NK-92 treated with Interleukin-12 subunit alpha and Interleukin-12 subunit beta, amount 100 ng/mL, for 24 hours (cell line): ENCODE results near the gene THPO.

ENCODE experiments used
- DNase-seq: peaks from one replicate; lab custom pipeline; 2025; lab: John Stamatoyannopoulos, UW

Gene THPO

DNA sequence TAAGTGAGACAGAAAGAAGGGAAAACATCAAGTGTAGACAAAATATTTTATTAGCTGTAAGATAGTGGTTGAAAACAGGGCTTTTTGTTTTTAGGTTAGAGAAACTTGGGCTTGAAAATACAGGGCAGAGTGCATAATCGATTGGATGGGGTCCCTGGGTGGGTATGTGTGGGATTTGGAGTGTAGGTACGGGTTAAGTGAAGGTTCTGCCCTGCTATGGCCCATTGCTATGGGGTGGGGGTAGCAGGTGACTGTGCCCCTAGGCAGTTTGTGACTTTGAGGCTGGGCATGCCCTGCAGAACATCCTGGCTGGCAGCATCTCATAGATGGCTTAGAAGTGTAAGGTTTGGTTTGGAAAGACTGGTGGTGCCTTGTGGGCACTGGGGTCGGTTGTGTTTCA, 44.3 kb downstream of the THPO start:
- DNase-seq: no peak

DNA sequence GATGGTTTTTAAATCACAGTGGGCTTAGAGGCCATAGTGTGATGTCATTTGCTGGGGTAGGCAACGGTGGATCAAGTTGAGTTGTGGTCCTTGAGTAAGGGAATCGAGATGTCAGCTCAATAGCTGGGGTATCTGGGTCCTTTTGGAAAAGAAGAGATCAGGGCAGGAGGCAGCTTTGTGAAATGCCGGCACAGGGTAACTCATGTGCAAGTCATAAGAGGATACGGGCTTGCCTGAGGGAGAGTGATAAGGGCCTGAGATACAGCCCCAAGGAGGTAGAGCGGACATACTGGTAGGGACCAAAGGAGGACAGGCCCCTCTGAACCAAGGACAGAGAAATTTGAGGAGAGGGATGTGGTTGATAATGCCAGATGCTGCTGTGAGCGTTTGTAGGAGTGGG, 44.8 kb downstream of the THPO start:
- no peak for DNase-seq

DNA sequence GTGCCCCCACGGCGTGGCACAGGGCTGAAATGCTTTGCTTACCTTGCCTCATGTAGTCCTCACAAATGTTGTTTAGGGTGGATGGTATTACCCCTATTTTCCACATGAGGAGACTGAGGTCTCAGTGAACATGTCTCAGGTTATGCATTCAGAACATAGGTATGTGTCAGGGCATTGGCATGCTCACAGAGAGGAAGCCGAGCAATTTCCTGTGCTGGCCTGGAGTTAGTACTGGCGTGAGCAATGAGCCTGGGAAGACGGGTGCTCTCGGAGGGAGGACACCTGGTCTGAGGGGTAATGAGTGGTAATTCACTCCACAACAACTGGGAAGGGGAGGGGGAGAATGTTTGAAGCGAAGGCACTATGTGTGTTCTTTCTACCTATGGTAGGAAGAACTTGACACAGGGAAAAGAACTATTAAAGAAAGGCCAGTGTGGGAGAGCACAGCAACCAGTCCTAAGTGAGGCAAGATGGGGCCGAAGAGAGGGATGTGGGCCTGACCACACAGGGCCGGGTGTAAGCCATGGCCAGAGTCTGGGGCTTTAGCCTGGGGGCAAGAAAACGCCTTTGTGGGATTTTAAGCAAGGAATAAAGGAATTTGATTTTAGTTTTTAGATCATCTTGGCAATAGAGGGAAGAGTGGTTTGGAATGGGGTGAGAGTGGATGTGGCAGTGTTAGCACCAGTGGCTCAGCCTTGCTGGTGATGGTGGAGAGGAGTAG, 45.5 kb downstream of the THPO start:
- no peak for DNase-seq

DNA sequence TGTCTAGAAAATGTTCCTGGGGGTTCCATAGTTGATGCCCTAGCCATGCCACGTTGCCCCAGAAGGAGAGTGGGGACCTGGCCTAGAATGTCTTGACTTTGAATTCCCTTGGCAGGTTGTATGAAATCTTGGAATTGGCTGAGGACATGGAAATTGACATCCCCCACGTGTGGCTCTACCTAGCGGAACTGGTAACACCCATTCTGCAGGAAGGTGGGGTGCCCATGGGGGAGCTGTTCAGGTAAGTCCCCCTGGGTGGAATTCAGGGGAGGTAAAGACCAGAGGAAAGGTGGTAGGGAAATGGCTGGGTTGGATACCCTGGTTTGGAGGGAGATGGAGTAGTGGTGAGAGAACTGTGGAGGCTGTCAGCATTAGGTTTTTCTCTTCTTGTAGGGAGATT, 49.5 kb downstream of the THPO start:
- DNase-seq: no peak

DNA sequence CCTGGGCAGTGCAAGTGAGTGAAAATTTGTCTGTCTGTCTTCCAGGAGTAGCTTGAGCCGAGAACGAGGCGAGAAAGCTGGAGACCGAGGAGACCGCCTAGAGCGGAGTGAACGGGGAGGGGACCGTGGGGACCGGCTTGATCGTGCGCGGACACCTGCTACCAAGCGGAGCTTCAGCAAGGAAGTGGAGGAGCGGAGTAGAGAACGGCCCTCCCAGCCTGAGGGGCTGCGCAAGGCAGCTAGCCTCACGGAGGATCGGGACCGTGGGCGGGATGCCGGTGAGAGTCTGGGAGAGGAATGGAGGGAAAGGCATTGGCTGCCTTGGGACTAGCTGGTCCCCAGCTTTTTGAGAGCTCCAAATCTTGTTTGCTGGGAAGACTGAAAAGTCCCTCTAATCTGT, 50.8 kb downstream of the THPO start:
- no peak for DNase-seq

DNA sequence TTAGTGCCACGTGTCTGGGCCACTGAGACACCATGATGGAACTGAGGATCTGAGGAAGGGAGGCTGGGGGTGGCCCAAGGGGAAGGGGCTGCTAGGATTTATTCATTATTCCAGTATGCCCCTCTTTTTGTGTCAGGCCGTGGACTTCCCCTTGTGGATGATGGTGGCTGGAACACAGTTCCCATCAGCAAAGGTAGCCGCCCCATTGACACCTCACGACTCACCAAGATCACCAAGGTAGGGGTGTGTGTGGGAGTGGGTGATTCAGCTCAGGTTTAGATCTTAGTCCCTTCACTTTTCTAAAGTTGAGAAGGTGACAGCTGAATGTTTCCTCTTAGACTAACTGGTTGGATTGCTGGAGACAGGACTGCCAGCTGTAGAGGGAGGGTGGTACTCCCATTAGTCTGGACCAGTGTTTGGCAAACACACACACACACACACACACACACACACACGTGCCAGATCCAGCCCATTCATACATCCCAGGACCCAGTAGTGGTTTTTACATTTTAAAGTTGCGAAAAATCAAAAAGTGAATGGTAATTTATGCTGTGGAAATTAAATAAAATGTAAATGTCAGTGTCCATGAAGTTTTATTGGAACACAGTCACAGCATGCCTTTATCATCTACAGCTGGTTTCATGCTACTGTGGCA, 52.2 kb downstream of the THPO start:
- DNase-seq: no peak

DNA sequence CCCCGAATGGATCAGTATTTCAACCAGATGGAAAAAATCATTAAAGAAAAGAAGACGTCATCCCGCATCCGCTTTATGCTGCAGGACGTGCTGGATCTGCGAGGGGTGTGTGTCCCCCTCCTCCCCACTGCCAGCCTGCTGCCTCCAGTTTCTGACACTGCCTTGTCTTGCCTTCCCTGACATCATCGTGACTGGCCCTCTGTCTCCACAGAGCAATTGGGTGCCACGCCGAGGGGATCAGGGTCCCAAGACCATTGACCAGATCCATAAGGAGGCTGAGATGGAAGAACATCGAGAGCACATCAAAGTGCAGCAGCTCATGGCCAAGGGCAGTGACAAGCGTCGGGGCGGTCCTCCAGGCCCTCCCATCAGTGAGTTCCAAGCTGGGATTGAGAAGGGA, 52.7 kb downstream of the THPO start:
- no peak for DNase-seq

DNA sequence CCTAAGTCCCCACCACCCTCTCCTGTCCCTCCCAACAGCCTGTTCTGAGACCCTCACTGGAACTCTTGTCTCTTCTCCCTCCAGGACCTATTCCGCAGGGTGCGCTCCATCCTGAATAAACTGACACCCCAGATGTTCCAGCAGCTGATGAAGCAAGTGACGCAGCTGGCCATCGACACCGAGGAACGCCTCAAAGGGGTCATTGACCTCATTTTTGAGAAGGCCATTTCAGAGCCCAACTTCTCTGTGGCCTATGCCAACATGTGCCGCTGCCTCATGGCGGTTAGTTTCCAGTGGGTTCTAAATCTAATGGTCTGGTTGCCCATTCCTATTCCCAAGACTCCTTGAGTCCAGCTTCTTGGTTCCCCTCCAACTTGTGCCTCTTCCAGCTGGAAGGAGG, 54.3 kb downstream of the THPO start:
- DNase-seq: no peak

DNA sequence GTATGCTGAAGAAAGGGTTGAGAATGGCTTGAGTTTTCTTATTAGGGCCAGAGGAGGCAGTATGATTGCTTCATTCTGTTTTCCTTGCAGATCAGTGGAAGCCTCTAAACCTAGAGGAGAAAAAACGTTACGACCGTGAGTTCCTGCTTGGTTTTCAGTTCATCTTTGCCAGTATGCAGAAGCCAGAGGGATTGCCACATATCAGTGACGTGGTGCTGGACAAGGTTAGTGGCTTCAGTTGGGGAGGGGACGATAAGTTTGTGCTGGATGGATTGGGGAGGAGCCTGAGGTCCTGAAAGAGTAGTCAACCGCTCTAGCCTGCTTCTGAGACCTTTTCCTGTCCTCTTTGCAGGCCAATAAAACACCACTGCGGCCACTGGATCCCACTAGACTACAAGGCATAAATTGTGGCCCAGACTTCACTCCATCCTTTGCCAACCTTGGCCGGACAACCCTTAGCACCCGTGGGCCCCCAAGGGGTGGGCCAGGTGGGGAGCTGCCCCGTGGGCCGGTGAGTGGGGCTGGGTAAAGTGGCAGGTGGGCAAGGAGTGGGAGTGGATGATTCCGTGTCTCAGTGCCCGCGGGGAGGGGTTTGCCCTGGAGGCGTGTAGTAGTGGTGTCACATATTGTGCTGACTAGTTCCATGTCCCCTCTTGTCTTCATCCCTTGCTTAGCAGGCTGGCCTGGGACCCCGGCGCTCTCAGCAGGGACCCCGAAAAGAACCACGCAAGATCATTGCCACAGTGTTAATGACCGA, 55.1 kb downstream of the THPO start:
- no peak for DNase-seq
